NB4 (cell line): ENCODE data around the gene POLR2E.

Experiments
- CTCF ChIP-seq: IDR thresholded peaks from one replicate; pipeline ENCODE4 v1.5.1; 2012; ENCODE audit warnings: low read depth, low read length
- POLR2A ChIP-seq: IDR thresholded peaks from 2 replicates; pipeline ENCODE4 v1.6.1; 2011; ENCODE audit warnings: mild to moderate bottlenecking; ENCODE audit not compliant: insufficient read length; ENCODE audit errors: extremely low read depth

GRCh38 chr19:1134431-1134830 is 39.3 kb upstream of the POLR2E start:
- TF ChIP-seq POLR2A: no peak
- no peak for TF ChIP-seq CTCF
